ENCODE measurements around the gene PTPRK. TPM values are rescaled to one million over a fixed set of nuclear protein-coding genes. Genes with fewer than 3 reads are reported as not detected.

Gene PTPRK
- total RNA-seq, 2 donors from 2014 or later: 60.6 to 121 TPM

DNA sequence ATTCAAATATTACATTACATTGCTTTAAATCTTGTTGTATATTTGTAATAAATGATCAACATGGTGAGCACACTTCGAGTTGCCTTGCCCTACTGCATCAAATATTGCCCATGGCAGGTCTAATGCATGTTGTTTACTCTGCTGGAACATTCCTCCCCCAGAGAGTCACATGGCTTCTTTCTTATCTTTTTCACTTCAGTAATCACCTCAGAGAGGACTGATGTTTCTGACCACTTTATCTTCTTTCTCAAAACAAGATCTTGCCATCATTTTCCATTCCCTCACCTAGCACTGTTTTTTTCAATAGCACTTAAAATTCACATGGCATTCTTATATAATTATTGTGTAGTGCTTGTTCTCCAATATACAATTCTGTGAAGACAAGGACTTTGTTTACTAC lies 376.1 kb downstream of the PTPRK start:
- Histone ChIP-seq H3K4me1 (peaks cover 9% of the 10 kb centered on the region), H3K27ac (no peak overlapping the region), H3K4me3 (no peak overlapping the region), H3K27me3 (no peaks in the 10 kb centered on the region), H3K9me3 (no peaks in the 10 kb centered on the region), H3K36me3 (replicated peaks in 1 of 2; ENCODE audit: insufficient read depth in 1 of 2, low read depth in 2 of 2) (no peaks in the 10 kb centered on the region)
- ATAC-seq: no peak
- TF ChIP-seq, protein P1, sequence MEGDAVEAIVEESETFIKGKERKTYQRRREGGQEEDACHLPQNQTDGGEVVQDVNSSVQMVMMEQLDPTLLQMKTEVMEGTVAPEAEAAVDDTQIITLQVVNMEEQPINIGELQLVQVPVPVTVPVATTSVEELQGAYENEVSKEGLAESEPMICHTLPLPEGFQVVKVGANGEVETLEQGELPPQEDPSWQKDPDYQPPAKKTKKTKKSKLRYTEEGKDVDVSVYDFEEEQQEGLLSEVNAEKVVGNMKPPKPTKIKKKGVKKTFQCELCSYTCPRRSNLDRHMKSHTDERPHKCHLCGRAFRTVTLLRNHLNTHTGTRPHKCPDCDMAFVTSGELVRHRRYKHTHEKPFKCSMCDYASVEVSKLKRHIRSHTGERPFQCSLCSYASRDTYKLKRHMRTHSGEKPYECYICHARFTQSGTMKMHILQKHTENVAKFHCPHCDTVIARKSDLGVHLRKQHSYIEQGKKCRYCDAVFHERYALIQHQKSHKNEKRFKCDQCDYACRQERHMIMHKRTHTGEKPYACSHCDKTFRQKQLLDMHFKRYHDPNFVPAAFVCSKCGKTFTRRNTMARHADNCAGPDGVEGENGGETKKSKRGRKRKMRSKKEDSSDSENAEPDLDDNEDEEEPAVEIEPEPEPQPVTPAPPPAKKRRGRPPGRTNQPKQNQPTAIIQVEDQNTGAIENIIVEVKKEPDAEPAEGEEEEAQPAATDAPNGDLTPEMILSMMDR (IDR thresholded peaks at IDR 0.05): no peak
- no peak for TF ChIP-seq POLR2A (IDR thresholded peaks at IDR 0.05)
- 41 to 58% methylated on average over 1 of the region's 1 CpG for WGBS, 2 donors
- intact Hi-C loops (cut with DNase I): no loop called here
- DNase-seq: no peak

GRCh38 chr6:128141932-128142331 lies 378.5 kb downstream of the PTPRK start:
- ATAC-seq (no peak), DNase-seq (no peak)
- intact Hi-C loops (cut with DNase I): no loop called here
- Histone ChIP-seq H3K27ac (no peak overlapping the region), H3K4me3 (no peak overlapping the region), H3K27me3 (no peaks in the 10 kb centered on the region), H3K36me3 (replicated peaks in 1 of 2; ENCODE audit: insufficient read depth in 1 of 2, low read depth in 2 of 2) (no peaks in the 10 kb centered on the region), H3K4me1 (peaks cover 9% of the 10 kb centered on the region), H3K9me3 (no peaks in the 10 kb centered on the region)
- TF ChIP-seq POLR2A (IDR thresholded peaks at IDR 0.05): no peak
- TF ChIP-seq, protein P1 (IDR thresholded peaks at IDR 0.05): no peak

GRCh38 chr6:128139519-128139918 lies 380.9 kb downstream of the PTPRK start:
- TF ChIP-seq, protein P1 (IDR thresholded peaks at IDR 0.05): no peak
- TF ChIP-seq POLR2A (IDR thresholded peaks at IDR 0.05): no peak
- Histone ChIP-seq H3K27me3 (no peaks in the 10 kb centered on the region), H3K27ac (no peak overlapping the region), H3K36me3 (replicated peaks in 1 of 2; ENCODE audit: insufficient read depth in 1 of 2, low read depth in 2 of 2) (no peaks in the 10 kb centered on the region), H3K9me3 (no peaks in the 10 kb centered on the region), H3K4me1 (peaks cover 6% of the 10 kb centered on the region), H3K4me3 (no peak overlapping the region)
- no peak for ATAC-seq
- intact Hi-C loops (cut with DNase I): no loop called here
- no peak for DNase-seq
- WGBS, 2 donors: 71 to 73% methylated on average over 1 of the region's 1 CpG

GRCh38 chr6:128138694-128139093 lies 381.7 kb downstream of the PTPRK start:
- DNase-seq (no peak), ATAC-seq (no peak)
- Histone ChIP-seq H3K9me3 (no peaks in the 10 kb centered on the region), H3K4me3 (no peak overlapping the region), H3K27ac (no peak overlapping the region), H3K36me3 (replicated peaks in 1 of 2; ENCODE audit: insufficient read depth in 1 of 2, low read depth in 2 of 2) (no peaks in the 10 kb centered on the region), H3K4me1 (no peaks in the 10 kb centered on the region), H3K27me3 (no peaks in the 10 kb centered on the region)
- intact Hi-C loops (cut with DNase I): no loop called here
- WGBS, 2 donors: 92 to 93% methylated on average over 1 of the region's 1 CpG
- TF ChIP-seq, protein P1 (IDR thresholded peaks at IDR 0.05): no peak
- no peak for TF ChIP-seq POLR2A (IDR thresholded peaks at IDR 0.05)

DNA sequence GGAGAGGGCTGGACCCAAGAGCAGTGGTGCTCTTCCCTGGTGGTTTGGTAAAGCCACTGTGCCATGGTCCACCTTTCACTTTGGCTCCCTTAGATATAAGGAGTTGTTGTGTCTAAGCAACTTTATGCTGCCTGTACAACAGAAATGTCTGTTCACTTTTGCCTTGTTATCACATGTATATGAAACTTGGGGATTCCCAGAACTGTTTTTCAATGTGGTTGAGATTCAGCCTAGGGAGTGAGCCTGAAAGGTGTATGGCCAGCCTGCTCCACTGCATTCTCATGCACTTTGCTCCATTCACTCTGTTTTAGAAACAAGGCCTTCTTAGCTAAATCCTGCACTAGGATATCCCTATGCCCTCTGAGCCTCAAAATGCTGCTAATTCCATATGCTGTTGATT lies 385.1 kb downstream of the PTPRK start:
- intact Hi-C loops (cut with DNase I): no loop called here
- DNase-seq: no peak
- ATAC-seq: no peak
- H3K27ac ChIP-seq: no peak overlapping the region
- TF ChIP-seq, protein P1 (IDR thresholded peaks at IDR 0.05): no peak
- no peak for TF ChIP-seq POLR2A (IDR thresholded peaks at IDR 0.05)
- no peaks in the 10 kb centered on the region for H3K9me3 ChIP-seq
- no peak overlapping the region for H3K4me3 ChIP-seq
- no peaks in the 10 kb centered on the region for H3K36me3 ChIP-seq (replicated peaks in 1 of 2; ENCODE audit: insufficient read depth in 1 of 2, low read depth in 2 of 2)
- H3K27me3 ChIP-seq: no peaks in the 10 kb centered on the region
- H3K4me1 ChIP-seq: no peaks in the 10 kb centered on the region
